H1 (cell line): ENCODE results near the gene FBH1. TPM values are rescaled to one million over a fixed set of nuclear protein-coding genes. Genes with fewer than 3 reads are reported as not detected.

Source experiments
- CTCF ChIA-PET: fragments of 300-600 bp; sonication (Branson Sonifier 250); formaldehyde crosslinking; loops from one replicate; lab custom pipeline; 2021; ENCODE audit not compliant: partially characterized antibody; lab: Charles Lee
- POLR2A ChIA-PET: fragments of 300-600 bp; sonication (Branson Sonifier 250); formaldehyde crosslinking; loops from one replicate; lab custom pipeline; 2021; ENCODE audit warnings: inconsistent platforms; ENCODE audit not compliant: partially characterized antibody; lab: Charles Lee
- DNase-seq, 2 experiments: peaks; one replicate each; pipeline versions ENCODE4 v3.0.0 to v3.0.0-alpha.2; 2010 to 2022; ENCODE audit warnings: low spot score in 2 of 2, low read depth in 1 of 2, mixed read lengths in 1 of 2
- FAIRE-seq: peaks from 2 replicates; lab custom pipeline; 2011; peaks lifted over from hg19 to GRCh38; lab: Jason Lieb, UNC
- H2AFZ ChIP-seq: 2 replicates; pipeline ENCODE4 v1.8.1; 2012; ENCODE audit warnings: low read length, inconsistent platforms
- H2AK5ac ChIP-seq: 2 replicates; pipeline ENCODE4 v1.6.1; 2013; ENCODE audit warnings: low read depth, low read length
- H2BK120ac ChIP-seq: replicated peaks from 2 replicates; pipeline ENCODE3; 2013; ENCODE audit warnings: low read depth, low read length, inconsistent platforms
- H2BK12ac ChIP-seq: 2 replicates; pipeline ENCODE4 v1.6.1; 2013; ENCODE audit warnings: low read depth, low read length
- H2BK15ac ChIP-seq: 2 replicates; pipeline ENCODE4 v1.6.1; 2013; ENCODE audit warnings: low read length
- H2BK20ac ChIP-seq: 2 replicates; pipeline ENCODE4 v1.6.1; 2013; ENCODE audit warnings: low read length
- H2BK5ac ChIP-seq: 2 replicates; pipeline ENCODE4 v1.6.1; 2013; ENCODE audit warnings: low read depth, low read length
- H3K14ac ChIP-seq: 2 replicates; pipeline ENCODE4 v1.6.1; 2013; ENCODE audit warnings: inconsistent platforms; ENCODE audit not compliant: insufficient read length
- H3K18ac ChIP-seq: 2 replicates; pipeline ENCODE4 v1.6.1; 2013; ENCODE audit warnings: low read length; ENCODE audit errors: extremely low read depth
- H3K23ac ChIP-seq: 2 replicates; pipeline ENCODE4 v1.6.1; 2013; ENCODE audit warnings: inconsistent platforms; ENCODE audit not compliant: insufficient read length
- H3K23me2 ChIP-seq: 2 replicates; pipeline ENCODE4 v1.6.1; 2013; ENCODE audit warnings: low read depth, low read length
- H3K27ac ChIP-seq: 2 replicates; pipeline ENCODE4 v1.6.1; 2011; ENCODE audit warnings: low read depth, low read length, inconsistent platforms
- H3K27me3 ChIP-seq, 4 experiments: replicated peaks in 1 of 4; 1 replicate in 1 of 4; 2 replicates in 3 of 4; pipeline versions ENCODE4 v1.6.1 to v1.8.1; 2011 to 2013; ENCODE audit warnings: low read length in 3 of 4, mild to moderate bottlenecking in 3 of 4, inconsistent platforms in 2 of 4, mixed read lengths in 2 of 4, moderate library complexity in 1 of 4; ENCODE audit not compliant: control insufficient read depth in 3 of 4, insufficient read depth in 3 of 4; ENCODE audit errors: extremely low read depth in 1 of 4
- H3K36me3 ChIP-seq, 4 experiments: 2 replicates each; pipeline versions ENCODE4 v1.6.1 to v1.8.1; 2011 to 2013; ENCODE audit warnings: mild to moderate bottlenecking in 4 of 4, low read length in 3 of 4, moderate library complexity in 2 of 4, control low read depth in 1 of 4, inconsistent platforms in 1 of 4; ENCODE audit not compliant: insufficient read depth in 4 of 4, control insufficient read depth in 2 of 4
- H3K4ac ChIP-seq: replicated peaks from 2 replicates; pipeline ENCODE3; 2013; ENCODE audit warnings: low read length, low read depth, mixed read lengths, inconsistent platforms; ENCODE audit not compliant: insufficient read length
- H3K4me1 ChIP-seq, 4 experiments: replicated peaks in 1 of 4; 1 replicate in 1 of 4; 2 replicates in 3 of 4; pipeline versions ENCODE4 v1.6.1 to v1.8.1; 2011 to 2013; ENCODE audit warnings: low read length in 3 of 4, inconsistent platforms in 2 of 4, mixed read lengths in 1 of 4; ENCODE audit not compliant: insufficient read depth in 4 of 4, control insufficient read depth in 3 of 4
- H3K4me2 ChIP-seq, 2 experiments: 2 replicates each; pipeline versions ENCODE4 v1.6.1 to v1.8.1; 2011 to 2013; ENCODE audit warnings: low read depth in 2 of 2, low read length in 2 of 2, control low read depth in 1 of 2, inconsistent platforms in 1 of 2, mild to moderate bottlenecking in 1 of 2; ENCODE audit not compliant: insufficient read depth in 1 of 2
- H3K4me3 ChIP-seq, 4 experiments: fragments of 200-600, 300-600 bp in 1 of 4; sonication (generic), shearing (Covaris generic), sonication (Bioruptor Twin) in 1 of 4; 2 replicates each; pipeline versions ENCODE4 v1.5.1 to v1.8.1; 2011 to 2016; ENCODE audit warnings: low read length in 4 of 4, low read depth in 3 of 4, control low read depth in 2 of 4, inconsistent platforms in 2 of 4, mild to moderate bottlenecking in 2 of 4, mixed read lengths in 1 of 4, moderate library complexity in 1 of 4; ENCODE audit not compliant: insufficient read depth in 2 of 4; ENCODE audit errors: extremely low read depth in 1 of 4
- H3K56ac ChIP-seq: replicated peaks from 2 replicates; pipeline ENCODE3; 2013; ENCODE audit warnings: low read depth, mild to moderate bottlenecking, mixed read lengths, low read length, inconsistent platforms; ENCODE audit not compliant: insufficient read length
- H3K79me1 ChIP-seq: 2 replicates; pipeline ENCODE4 v1.6.1; 2013; ENCODE audit warnings: low read depth, low read length, control low read depth
- H3K79me2 ChIP-seq, 2 experiments: 2 replicates each; pipeline versions ENCODE4 v1.6.1 to v1.8.1; 2012 to 2013; ENCODE audit warnings: low read length in 2 of 2, mild to moderate bottlenecking in 2 of 2, inconsistent platforms in 1 of 2; ENCODE audit not compliant: insufficient read depth in 2 of 2, control insufficient read depth in 1 of 2
- H3K9ac ChIP-seq, 4 experiments: replicated peaks in 1 of 4; 1 replicate in 1 of 4; 2 replicates in 3 of 4; pipeline versions ENCODE4 v1.6.1 to v1.8.1; 2011 to 2013; ENCODE audit warnings: low read depth in 3 of 4, low read length in 3 of 4, control low read depth in 2 of 4, mild to moderate bottlenecking in 2 of 4, moderate library complexity in 2 of 4, inconsistent platforms in 1 of 4; ENCODE audit errors: extremely low read depth in 1 of 4
- H3K9me3 ChIP-seq, 2 experiments: 2 replicates each; pipeline versions ENCODE4 v1.6.1 to v1.8.1; 2012 to 2013; ENCODE audit warnings: mild to moderate bottlenecking in 2 of 2, moderate library complexity in 2 of 2, control low read depth in 1 of 2, inconsistent platforms in 1 of 2, low read depth in 1 of 2, low read length in 1 of 2, mixed read lengths in 1 of 2; ENCODE audit not compliant: insufficient read depth in 2 of 2
- H4K20me1 ChIP-seq, 2 experiments: replicated peaks in 1 of 2; 2 replicates each; pipeline versions ENCODE3 to v1.8.1; 2011 to 2013; ENCODE audit warnings: inconsistent platforms in 2 of 2, low read length in 2 of 2, mild to moderate bottlenecking in 1 of 2; ENCODE audit not compliant: insufficient read depth in 2 of 2, control insufficient read depth in 1 of 2
- H4K5ac ChIP-seq: 2 replicates; pipeline ENCODE4 v1.6.1; 2013; ENCODE audit warnings: low read length, low read depth, mixed read lengths, inconsistent platforms; ENCODE audit not compliant: insufficient read length
- H4K8ac ChIP-seq: 2 replicates; pipeline ENCODE4 v1.8.0; 2013; ENCODE audit warnings: mild to moderate bottlenecking, moderate library complexity, low read length, inconsistent platforms; ENCODE audit not compliant: insufficient read depth; ENCODE audit errors: extremely low read depth
- H4K91ac ChIP-seq: replicated peaks from 2 replicates; pipeline ENCODE3; 2013; ENCODE audit warnings: low read length, mixed read lengths, inconsistent platforms; ENCODE audit not compliant: insufficient read length
- KDM4A ChIP-seq: IDR thresholded peaks from one replicate; pipeline ENCODE4 v1.7.1; 2012; ENCODE audit warnings: low read depth, mild to moderate bottlenecking, moderate library complexity, low read length, inconsistent platforms; ENCODE audit not compliant: severe bottlenecking
- WGBS, 2 experiments: shearing (Covaris generic) in 1 of 2; methylation state at CpG; one replicate each; pipeline versions ENCODE4 v1.1.6 to v1.1.7; 2013 to 2015; ENCODE audit warnings: low lambda C conversion rate in 2 of 2, mixed read lengths in 2 of 2, inconsistent platforms in 1 of 2, low coverage in 1 of 2, missing lambda C conversion rate in 1 of 2; ENCODE audit not compliant: insufficient replicate concordance in 2 of 2, insufficient coverage in 1 of 2, insufficient read length in 1 of 2; ENCODE audit errors: extremely low coverage in 1 of 2, missing lambda C conversion rate in 1 of 2; 5-methylcytosine and 5-hydroxymethylcytosine counted together
- polyA plus RNA-seq, 7 experiments: library from polyadenylated mRNA; depleted of rRNA in 3 of 7; stranded (reverse) in 5 of 7; unstranded in 2 of 7; fragments of >200 nt in 5 of 7; fragments of 200-250 nt in 2 of 7; gene quantifications; 1 replicate in 5 of 7; 2 replicates in 1 of 7; 4 replicates in 1 of 7; pipeline versions ENCODE4 v1.2.1 to v1.2.3, GENCODE V29; 2011 to 2013; ENCODE audit warnings: missing spikeins in 2 of 7, mixed read lengths in 2 of 7
- total RNA-seq: library from RNA; stranded (reverse); fragmentation: NEBNext Ultra II Directional; extraction: Animal tissue kit (Norgen Biotek cat#: 25700); gene quantifications from 2 replicates; pipeline ENCODE4 v1.2.1, GENCODE V29; 2021
- TF ChIP-seq, protein P1 (sequence below): IDR thresholded peaks from 2 replicates; pipeline ENCODE4 v1.6.1; 2012; ENCODE audit warnings: inconsistent platforms

The FBH1 gene
- total and polyA plus RNA-seq, 2 of the 8 experiments (the other 6 are each of a cell fraction or from before 2014, with no cell fraction given), result 31.1 to 51.8 TPM

- peaks cover 4 to 9% of the 10 kb centered on the region in 2 experiments for H4K20me1 ChIP-seq
- H4K8ac ChIP-seq, result no peak overlapping the region
- no peak overlapping the region for H3K56ac ChIP-seq
- no peak overlapping the region for H2BK15ac ChIP-seq
- H3K27ac ChIP-seq, result no peak overlapping the region
- 90% methylated on average over 4 of the region's 4 CpGs; no CpG with 5 or more reads in 1 of the 2 experiments for WGBS, 2 experiments
- no peak overlapping the region for H2BK20ac ChIP-seq
- no peaks in the 10 kb centered on the region for H3K4me1 ChIP-seq
- no peak overlapping the region for H3K9ac ChIP-seq
- no peak overlapping the region for H3K4me3 ChIP-seq
- H3K9me3 ChIP-seq, result no peaks in the 10 kb centered on the region
- peaks cover 0 to under 1% of the 10 kb centered on the region in 2 experiments; a peak in 1 of 4 replicates for H3K79me2 ChIP-seq
- peaks cover 30 to 74% (median 55%) of the 10 kb centered on the region in 4 experiments for H3K36me3 ChIP-seq
- POLR2A ChIA-PET, result no interaction called here
- H2BK120ac ChIP-seq, result no peak overlapping the region
- no peak overlapping the region for H4K91ac ChIP-seq
- H3K23ac ChIP-seq, result no peak overlapping the region
- H2BK5ac ChIP-seq, result no peak overlapping the region
- H3K23me2 ChIP-seq, result peaks cover 4% of the 10 kb centered on the region; the same call in 1 of the 2 replicates
- FAIRE-seq, result no peak
- no peak overlapping the region for H2AK5ac ChIP-seq
- no peak overlapping the region for H4K5ac ChIP-seq
- TF ChIP-seq KDM4A, result no peak
- TF ChIP-seq, protein P1, sequence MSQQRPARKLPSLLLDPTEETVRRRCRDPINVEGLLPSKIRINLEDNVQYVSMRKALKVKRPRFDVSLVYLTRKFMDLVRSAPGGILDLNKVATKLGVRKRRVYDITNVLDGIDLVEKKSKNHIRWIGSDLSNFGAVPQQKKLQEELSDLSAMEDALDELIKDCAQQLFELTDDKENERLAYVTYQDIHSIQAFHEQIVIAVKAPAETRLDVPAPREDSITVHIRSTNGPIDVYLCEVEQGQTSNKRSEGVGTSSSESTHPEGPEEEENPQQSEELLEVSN, result no peak
- H3K4ac ChIP-seq, result no peak overlapping the region
- H2AFZ ChIP-seq, result no peak overlapping the region
- DNase-seq, result no peak
- CTCF ChIA-PET, result no interaction called here
- H3K18ac ChIP-seq, result no peak overlapping the region
- H3K27me3 ChIP-seq, result no peaks in the 10 kb centered on the region
- H3K4me2 ChIP-seq, result no peak overlapping the region
- no peaks in the 10 kb centered on the region for H3K79me1 ChIP-seq
- no peak overlapping the region for H3K14ac ChIP-seq
- H2BK12ac ChIP-seq, result no peak overlapping the region
Measured at GRCh38 chr10:5911670-5912069, 21.6 kb downstream of the FBH1 start.
